Neuronal stem cell (in vitro differentiated cells): ENCODE measurements around the gene FUT6.
"Not testable (repeated sequence)": the region's sequence is repeated elsewhere in the genome, so short reads cannot be mapped to it uniquely, and the experiment has no call there.

Source experiments
- DNase-seq: peaks from one replicate; pipeline ENCODE4 v3.0.0-alpha.2; 2013; ENCODE audit warnings: low spot score
- H2AFZ ChIP-seq: one replicate; pipeline ENCODE4 v1.6.1; 2013; ENCODE audit warnings: mild to moderate bottlenecking, low read length, inconsistent platforms
- H2AK5ac ChIP-seq: 2 replicates; pipeline ENCODE4 v1.6.1; 2013; ENCODE audit warnings: low read depth, mild to moderate bottlenecking, inconsistent platforms, low read length, moderate library complexity, mixed read lengths
- H2BK120ac ChIP-seq: 2 replicates; pipeline ENCODE4 v1.6.1; 2013; ENCODE audit warnings: low read depth, mild to moderate bottlenecking, inconsistent platforms, low read length, moderate library complexity, mixed read lengths
- H2BK12ac ChIP-seq: one replicate; pipeline ENCODE4 v1.6.1; 2013; ENCODE audit warnings: low read length, inconsistent platforms
- H2BK15ac ChIP-seq: 2 replicates; pipeline ENCODE4 v1.6.1; 2013; ENCODE audit warnings: mild to moderate bottlenecking, low read length, inconsistent platforms, mixed read lengths
- H2BK5ac ChIP-seq: one replicate; pipeline ENCODE4 v1.6.1; 2013; ENCODE audit warnings: inconsistent platforms, mild to moderate bottlenecking, low read length, moderate library complexity
- H3K14ac ChIP-seq: one replicate; pipeline ENCODE4 v1.6.1; 2013; ENCODE audit warnings: low read length, inconsistent platforms
- H3K18ac ChIP-seq: 2 replicates; pipeline ENCODE4 v1.6.1; 2013; ENCODE audit warnings: low read length, inconsistent platforms
- H3K23ac ChIP-seq: 2 replicates; pipeline ENCODE4 v1.6.1; 2013; ENCODE audit warnings: low read depth, mild to moderate bottlenecking, mixed read lengths, low read length, inconsistent platforms; ENCODE audit not compliant: poor library complexity
- H3K27ac ChIP-seq: replicated peaks from 3 replicates; pipeline ENCODE4 v1.5.1; 2013; ENCODE audit warnings: low read length, inconsistent platforms
- H3K27me3 ChIP-seq, 3 experiments: 2 replicates each; pipeline ENCODE4 v1.6.1; 2013; ENCODE audit warnings: low read length in 3 of 3, mild to moderate bottlenecking in 2 of 3, inconsistent platforms in 1 of 3, low read depth in 1 of 3, mixed read lengths in 1 of 3, moderate library complexity in 1 of 3; ENCODE audit not compliant: control insufficient read depth in 3 of 3, insufficient read depth in 3 of 3
- H3K36me3 ChIP-seq, 2 donors: replicated peaks in 1 of 2; 2 replicates each; pipeline ENCODE4 v1.6.1; 2013; ENCODE audit warnings: low read length in 2 of 2; ENCODE audit not compliant: control insufficient read depth in 2 of 2, insufficient read depth in 2 of 2
- H3K4ac ChIP-seq: 2 replicates; pipeline ENCODE4 v1.6.1; 2013; ENCODE audit warnings: inconsistent platforms, mild to moderate bottlenecking, low read length, moderate library complexity
- H3K4me1 ChIP-seq, 2 donors: 1 replicate in 1 of 2; 2 replicates in 1 of 2; pipeline ENCODE4 v1.6.1; 2013; ENCODE audit warnings: low read length in 2 of 2, low read depth in 1 of 2; ENCODE audit not compliant: control insufficient read depth in 2 of 2, insufficient read depth in 1 of 2
- H3K4me2 ChIP-seq: one replicate; pipeline ENCODE4 v1.6.1; 2013; ENCODE audit warnings: mild to moderate bottlenecking, low read length, inconsistent platforms; ENCODE audit not compliant: insufficient read depth, poor library complexity, severe bottlenecking
- H3K4me3 ChIP-seq, 2 donors: 2 replicates each; pipeline ENCODE4 v1.5.1; 2013; ENCODE audit warnings: low read length in 2 of 2, mild to moderate bottlenecking in 2 of 2, inconsistent platforms in 1 of 2, moderate library complexity in 1 of 2
- H3K79me1 ChIP-seq: one replicate; pipeline ENCODE4 v1.6.1; 2013; ENCODE audit warnings: low read depth, mild to moderate bottlenecking, inconsistent platforms, low read length, moderate library complexity
- H3K9ac ChIP-seq: one replicate; pipeline ENCODE4 v1.6.1; 2013; ENCODE audit warnings: mild to moderate bottlenecking, low read depth, low read length, inconsistent platforms; ENCODE audit not compliant: poor library complexity
- H3K9me3 ChIP-seq, 2 donors: replicated peaks in 1 of 2; 2 replicates each; pipeline versions ENCODE3 to v1.6.1; 2013; ENCODE audit warnings: low read length in 2 of 2, mild to moderate bottlenecking in 2 of 2, inconsistent platforms in 1 of 2, low read depth in 1 of 2, mixed read lengths in 1 of 2, moderate library complexity in 1 of 2; ENCODE audit not compliant: control insufficient read depth in 2 of 2, insufficient read depth in 1 of 2
- H4K8ac ChIP-seq: one replicate; pipeline ENCODE4 v1.6.1; 2013; ENCODE audit warnings: low read depth, mild to moderate bottlenecking, inconsistent platforms, low read length, moderate library complexity
- H4K91ac ChIP-seq: one replicate; pipeline ENCODE4 v1.6.1; 2013; ENCODE audit warnings: low read length, low read depth, mild to moderate bottlenecking, inconsistent platforms; ENCODE audit not compliant: poor library complexity
- WGBS, 2 donors: extraction: QIAGEN DNeasy Blood & Tissue Kit; methylation state at CpG; one replicate each; pipeline ENCODE4 v1.1.7; 2013; ENCODE audit warnings: missing lambda C conversion rate in 2 of 2, mixed read lengths in 1 of 2; ENCODE audit not compliant: insufficient read length in 2 of 2, insufficient replicate concordance in 1 of 2; ENCODE audit errors: extremely low coverage in 2 of 2; 5-methylcytosine and 5-hydroxymethylcytosine counted together

Gene FUT6

DNA sequence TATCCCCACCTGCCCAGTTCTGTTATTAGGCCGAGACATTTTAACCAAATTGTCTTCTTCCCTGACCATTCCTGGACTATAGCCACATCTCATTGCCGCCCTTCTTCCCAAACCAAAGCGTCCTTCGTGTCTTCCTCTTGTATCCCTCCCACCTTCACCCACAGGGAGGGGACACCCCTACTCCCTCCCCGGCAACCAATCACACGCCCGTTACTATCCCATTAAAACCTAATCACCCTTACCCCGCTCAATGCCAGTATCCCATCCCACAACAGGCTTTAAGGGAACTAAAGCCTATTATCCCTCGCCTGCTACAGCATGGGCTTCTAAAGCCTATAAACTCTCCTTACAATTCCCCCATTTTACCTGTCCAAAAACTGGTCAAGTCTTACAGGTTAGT, 15.6 kb upstream of the FUT6 start:
- H2BK5ac ChIP-seq, H4K91ac ChIP-seq, H3K23ac ChIP-seq, H3K14ac ChIP-seq, H3K4me2 ChIP-seq, DNase-seq, H4K8ac ChIP-seq, H3K4ac ChIP-seq, H2BK15ac ChIP-seq, H3K9ac ChIP-seq, H2AK5ac ChIP-seq, H3K27ac ChIP-seq, H3K4me1 ChIP-seq, H3K27me3 ChIP-seq, H3K18ac ChIP-seq, H2BK120ac ChIP-seq, H3K79me1 ChIP-seq, H3K4me3 ChIP-seq, H3K36me3 ChIP-seq, H3K9me3 ChIP-seq, H2AFZ ChIP-seq, H2BK12ac ChIP-seq: not testable (repeated sequence)
- WGBS, 2 donors, result no CpG with 5 or more reads among the region's 9 CpGs

DNA sequence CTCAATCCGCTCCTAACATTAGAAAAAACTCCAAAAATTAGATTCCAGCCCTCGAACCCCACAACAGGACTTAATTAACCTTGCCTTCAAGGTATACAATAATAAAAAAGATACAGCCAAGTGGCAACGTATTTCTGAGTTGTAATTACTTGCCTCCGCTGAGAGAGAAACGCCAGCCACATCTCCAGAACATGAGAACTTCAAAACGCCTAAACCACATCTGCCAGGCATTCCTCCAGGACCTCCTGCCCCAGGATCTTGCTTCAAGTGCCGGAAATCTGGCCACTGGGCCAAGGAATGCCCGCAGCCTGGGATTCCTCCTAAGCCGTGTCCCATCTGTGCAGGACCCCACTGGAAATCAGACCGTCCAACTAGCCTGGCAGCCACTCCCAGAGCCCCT, 14.6 kb upstream of the FUT6 start:
- not testable (repeated sequence) for DNase-seq, H3K4me3 ChIP-seq, H2BK120ac ChIP-seq, H2AFZ ChIP-seq, H3K9me3 ChIP-seq, H4K8ac ChIP-seq, H3K18ac ChIP-seq, H2BK12ac ChIP-seq, H3K23ac ChIP-seq, H3K27ac ChIP-seq, H3K4me2 ChIP-seq, H3K27me3 ChIP-seq, H2BK5ac ChIP-seq, H3K4me1 ChIP-seq, H3K36me3 ChIP-seq, H3K4ac ChIP-seq, H4K91ac ChIP-seq, H3K79me1 ChIP-seq, H3K9ac ChIP-seq, H2BK15ac ChIP-seq, H2AK5ac ChIP-seq, H3K14ac ChIP-seq
- WGBS, 2 donors, result no CpG with 5 or more reads among the region's 10 CpGs

DNA sequence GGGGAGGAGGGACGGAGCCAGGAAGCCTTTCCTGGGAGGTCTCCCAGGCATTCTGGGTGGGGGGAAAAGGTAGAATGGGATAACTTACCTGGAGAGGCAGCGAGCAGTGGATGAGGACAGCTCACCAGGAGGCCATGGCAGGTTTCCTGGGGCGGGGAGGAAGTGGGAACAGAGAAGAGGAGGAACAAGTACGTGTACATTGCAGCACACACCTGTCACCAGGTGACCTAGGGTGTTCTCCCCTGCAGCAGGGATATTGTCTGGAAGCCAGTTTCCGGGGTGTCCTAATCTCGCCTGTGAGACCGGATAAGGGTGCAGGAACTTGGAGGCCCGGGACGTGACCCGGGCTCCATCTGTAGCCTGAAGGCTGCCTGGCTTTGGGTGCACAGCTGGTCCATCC, 11.8 kb upstream of the FUT6 start, which contains the start of gene FUT3:
TSS of gene FUT3 (minus strand) at position 148 of the 400 bp plus-strand sequence.
- no peak within 1 kb of the TSS for H3K18ac ChIP-seq
- H3K27ac ChIP-seq, result no peak within 1 kb of the TSS

GRCh38 chr19:5850743-5851293, 11.3 kb upstream of the FUT6 start:
- Histone ChIP-seq H3K27ac (no peak overlapping the region), H3K79me1 (no peaks in the 10 kb centered on the region), H3K9me3 (no peaks in the 10 kb centered on the region), H2AK5ac (no peak overlapping the region), H3K14ac (no peak overlapping the region), H2BK120ac (no peak overlapping the region), H3K4me2 (no peak overlapping the region), H3K36me3 (no peaks in the 10 kb centered on the region), H3K9ac (no peak overlapping the region), H3K27me3 (peaks cover 0 to 8% (median 0%) of the 10 kb centered on the region in 3 experiments), H3K4me1 (peaks cover 0 to 2% of the 10 kb centered on the region in 2 donors), H4K91ac (no peak overlapping the region), H3K23ac (no peak overlapping the region), H4K8ac (no peak overlapping the region), H3K4ac (no peak overlapping the region), H3K18ac (no peak overlapping the region), H2BK15ac (no peak overlapping the region), H3K4me3 (no peak overlapping the region), H2AFZ (no peak overlapping the region), H2BK5ac (no peak overlapping the region), H2BK12ac (no peak overlapping the region)
- no peak for DNase-seq
- no CpG with 5 or more reads among the region's 5 CpGs for WGBS, 2 donors

More for the DNA sequence above, 11.8 kb upstream of the FUT6 start, which contains the start of gene FUT3:
- H3K9ac ChIP-seq, result no peak within 1 kb of the TSS
- DNase-seq, result no peak
- H4K91ac ChIP-seq, result no peak within 1 kb of the TSS
- no peak within 1 kb of the TSS for H3K4ac ChIP-seq
- H4K8ac ChIP-seq, result no peak within 1 kb of the TSS
- no peak within 1 kb of the TSS for H2BK120ac ChIP-seq
- no CpG with 5 or more reads among the region's 10 CpGs for whole genome bisulfite sequencing, 2 donors
- no peak within 1 kb of the TSS for H2AFZ ChIP-seq
- H2BK5ac ChIP-seq, result no peak within 1 kb of the TSS
- H3K36me3 ChIP-seq, result no peaks in the 10 kb centered on the region
- no peak within 1 kb of the TSS for H3K23ac ChIP-seq
- H2BK15ac ChIP-seq, result no peak within 1 kb of the TSS
- H3K4me2 ChIP-seq, result no peak within 1 kb of the TSS
- no peak within 1 kb of the TSS for H2BK12ac ChIP-seq
- no peaks in the 10 kb centered on the region for H3K9me3 ChIP-seq
- no peak within 1 kb of the TSS for H3K4me3 ChIP-seq
- peak within 1 kb of the TSS; percentile 64 for H3K14ac ChIP-seq
- H3K27me3 ChIP-seq, result peaks cover 0 to 13% (median 0%) of the 10 kb centered on the region in 3 experiments
- H3K79me1 ChIP-seq, result no peaks in the 10 kb centered on the region
- peaks cover 0 to 2% of the 10 kb centered on the region in 2 donors for H3K4me1 ChIP-seq
- no peak within 1 kb of the TSS for H2AK5ac ChIP-seq
